Measurements from ENCODE around the gene PKP1.

DNA sequence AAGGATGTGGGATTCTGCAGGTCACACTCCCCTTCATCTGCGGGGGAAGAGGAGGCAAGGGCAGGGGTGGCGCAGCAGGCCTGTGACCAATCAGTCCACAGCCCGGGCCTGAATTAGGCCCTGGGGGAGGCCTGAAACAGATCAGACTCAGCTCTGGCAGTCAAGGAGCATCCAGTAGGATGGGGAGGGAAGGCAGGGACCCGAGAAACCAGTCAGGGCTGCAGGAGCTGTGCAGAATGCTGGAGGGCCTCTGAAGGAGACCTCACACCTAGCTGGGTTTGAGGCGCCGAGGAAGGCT lies 81.5 kb downstream of the PKP1 start:
- TF ChIP-seq CTCF (IDR thresholded peaks at IDR 0.05; ENCODE audit: borderline replicate concordance, extremely low read depth, low read length, poor library complexity, severe bottlenecking) (no peak), EZH2 (IDR thresholded peaks at IDR 0.05; ENCODE audit: borderline replicate concordance, low read depth, low read length, severe bottlenecking) (no peak)

All from DND-41 (cell line).